Activated CD8-positive, alpha-beta memory T cell treated with anti-CD3 and anti-CD28 coated beads for 4 hours (primary cell): ENCODE data around the gene DOCK4.

Experiments
- DNase-seq, 2 donors: peaks; one replicate each; pipeline ENCODE4 v3.0.0-alpha.2; 2020; ENCODE audit warnings: low read depth in 2 of 2

DOCK4 gene

GRCh38 chr7:111676811-111677210 lies 529.4 kb downstream of the DOCK4 start:
- no peak for DNase-seq
